COLO668 (cell line): ENCODE data around the gene AQP6.

Source experiments
- DNase-seq: peaks from one replicate; lab custom pipeline; 2025; ENCODE audit not compliant: unreplicated experiment; lab: John Stamatoyannopoulos, UW

AQP6 gene

GRCh38 chr12:49955899-49956662 is 16.7 kb upstream of the AQP6 start:
- DNase-seq: no peak

GRCh38 chr12:49956663-49957569 is 15.8 kb upstream of the AQP6 start:
- DNase-seq: no peak

DNA sequence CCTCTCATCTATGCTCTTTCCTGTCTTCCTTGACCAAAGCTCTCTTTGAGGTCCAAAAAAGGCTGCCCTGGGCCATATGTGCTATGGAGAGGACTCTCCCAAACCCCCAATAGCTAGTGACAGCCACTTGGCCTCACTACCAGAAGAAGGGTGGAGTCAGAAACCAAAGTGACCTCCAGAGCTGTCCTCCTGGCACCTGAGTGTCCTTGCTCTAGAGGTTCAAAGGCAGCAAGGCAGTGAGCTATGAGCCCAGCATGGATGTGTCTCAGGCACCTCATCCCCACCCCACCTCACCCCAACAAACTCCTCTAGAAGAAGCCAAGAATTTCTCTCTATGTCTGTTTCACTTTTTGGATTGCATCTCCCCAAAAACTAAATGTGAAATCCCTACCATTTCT is 15.2 kb upstream of the AQP6 start:
- no peak for DNase-seq

- no peak for DNase-seq
Observed at GRCh38 chr12:49959685-49960473, 12.9 kb upstream of the AQP6 start.

- DNase-seq: no peak
Observed at GRCh38 chr12:49960474-49961110, 12.2 kb upstream of the AQP6 start.

DNA sequence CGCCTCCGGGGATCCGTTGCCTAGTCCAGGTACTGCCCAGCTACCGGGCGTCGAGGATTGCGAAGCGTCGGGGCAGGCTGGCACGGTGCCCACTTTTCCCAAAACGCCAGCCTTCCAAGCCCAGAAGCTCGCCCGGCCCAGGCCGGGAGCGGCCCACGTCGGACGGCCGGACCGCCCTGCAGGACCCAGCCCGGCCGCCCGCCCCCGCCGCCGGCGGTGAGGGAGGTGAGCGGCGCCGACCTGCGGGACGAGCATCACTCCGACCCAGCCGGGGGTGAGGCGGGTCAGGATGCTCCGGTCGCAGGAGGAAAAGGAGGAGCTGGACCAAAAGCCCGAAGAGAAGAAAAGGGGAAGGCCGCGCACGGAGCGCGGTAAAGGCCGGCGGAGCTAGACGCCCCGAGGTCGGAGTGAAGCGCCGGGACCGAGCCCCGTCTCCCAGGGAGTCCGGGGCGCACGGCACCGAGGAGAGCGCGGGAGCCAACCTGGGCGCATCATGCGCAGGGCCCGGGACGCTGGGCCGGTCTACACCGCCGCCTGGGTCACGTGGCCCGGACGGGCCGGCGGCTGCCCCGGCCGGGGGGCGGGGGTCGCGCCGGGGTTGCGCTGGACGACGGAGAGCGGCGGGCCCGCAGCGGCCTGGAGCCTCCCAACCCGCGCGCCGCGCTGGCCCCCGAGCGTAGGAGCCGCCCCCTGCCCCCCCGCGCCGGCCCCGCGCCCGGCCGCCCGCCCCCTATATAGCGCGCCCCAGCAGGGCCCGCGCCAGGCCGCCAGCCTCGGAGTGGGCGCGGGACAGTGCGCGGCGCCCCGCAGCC is 11.4 kb upstream of the AQP6 start, which contains the start of gene AQP5:
TSS of gene AQP5 (plus strand) at position 762 of the 812 bp plus-strand sequence. CDS start 146 bp downstream, outside the sequence.
- DNase-seq: no peak

GRCh38 chr12:49961993-49962764 is 10.6 kb upstream of the AQP6 start:
- DNase-seq: no peak

DNA sequence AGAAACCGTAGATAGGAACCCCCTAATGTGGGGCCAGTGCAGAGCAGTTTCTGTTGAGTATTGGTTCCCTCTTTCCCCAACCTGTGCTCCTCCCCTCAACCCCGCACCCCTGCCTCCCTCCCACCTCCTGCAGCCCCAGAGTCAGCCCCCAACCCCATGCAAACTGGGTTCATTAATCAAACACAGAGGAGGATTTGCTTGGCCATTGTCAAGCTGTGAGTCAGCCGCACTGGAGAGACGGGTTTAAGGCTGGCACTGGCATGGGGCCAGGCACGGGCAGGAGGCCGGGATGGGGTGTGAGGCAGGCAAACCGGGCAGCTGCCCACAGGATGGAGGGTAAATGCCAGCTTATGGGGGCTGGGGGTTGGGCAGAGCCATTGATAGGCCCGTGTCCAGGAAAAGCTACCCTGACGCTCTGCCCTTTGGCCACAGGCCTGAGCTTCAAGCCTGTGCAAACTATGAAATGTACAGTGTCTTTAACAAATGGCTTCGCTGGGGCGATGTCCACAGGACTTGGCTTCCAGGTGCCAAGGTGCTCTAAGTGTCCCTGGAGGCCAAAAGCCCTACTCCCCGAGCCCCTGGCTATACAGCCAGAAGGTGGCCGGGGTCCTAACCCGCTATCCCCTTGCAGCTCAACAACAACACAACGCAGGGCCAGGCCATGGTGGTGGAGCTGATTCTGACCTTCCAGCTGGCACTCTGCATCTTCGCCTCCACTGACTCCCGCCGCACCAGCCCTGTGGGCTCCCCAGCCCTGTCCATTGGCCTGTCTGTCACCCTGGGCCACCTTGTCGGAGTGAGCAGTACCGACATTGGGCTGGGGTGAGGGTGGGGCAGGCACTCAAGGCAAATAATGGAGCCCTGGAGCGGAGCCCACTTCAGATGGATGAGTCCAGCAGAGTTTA is 9.6 kb upstream of the AQP6 start:
- DNase-seq: peak; percentile 51

GRCh38 chr12:49963976-49964815 is 8.6 kb upstream of the AQP6 start:
- no peak for DNase-seq

DNA sequence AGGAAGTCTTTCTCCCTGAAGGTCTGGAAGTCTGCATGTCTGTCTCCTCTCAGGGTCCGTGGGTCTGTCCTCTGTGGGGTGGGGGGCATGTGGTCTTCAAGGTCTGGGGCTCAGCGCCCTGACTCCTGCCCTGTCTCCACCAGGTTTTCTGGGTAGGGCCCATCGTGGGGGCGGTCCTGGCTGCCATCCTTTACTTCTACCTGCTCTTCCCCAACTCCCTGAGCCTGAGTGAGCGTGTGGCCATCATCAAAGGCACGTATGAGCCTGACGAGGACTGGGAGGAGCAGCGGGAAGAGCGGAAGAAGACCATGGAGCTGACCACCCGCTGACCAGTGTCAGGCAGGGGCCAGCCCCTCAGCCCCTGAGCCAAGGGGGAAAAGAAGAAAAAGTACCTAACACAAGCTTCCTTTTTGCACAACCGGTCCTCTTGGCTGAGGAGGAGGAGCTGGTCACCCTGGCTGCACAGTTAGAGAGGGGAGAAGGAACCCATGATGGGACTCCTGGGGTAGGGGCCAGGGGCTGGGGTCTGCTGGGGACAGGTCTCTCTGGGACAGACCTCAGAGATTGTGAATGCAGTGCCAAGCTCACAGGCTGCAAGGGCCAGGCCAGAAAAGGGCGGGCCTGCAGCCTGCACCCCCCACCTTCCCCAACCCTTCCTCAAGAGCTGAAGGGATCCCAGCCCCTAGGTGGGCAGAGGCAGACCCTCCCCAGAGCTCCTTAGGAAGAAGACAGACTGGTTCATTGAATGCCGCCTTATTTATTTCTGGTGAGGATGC is 7.7 kb upstream of the AQP6 start:
- DNase-seq: no peak

GRCh38 chr12:49965836-49966235 is 6.9 kb upstream of the AQP6 start:
- no peak for DNase-seq

DNA sequence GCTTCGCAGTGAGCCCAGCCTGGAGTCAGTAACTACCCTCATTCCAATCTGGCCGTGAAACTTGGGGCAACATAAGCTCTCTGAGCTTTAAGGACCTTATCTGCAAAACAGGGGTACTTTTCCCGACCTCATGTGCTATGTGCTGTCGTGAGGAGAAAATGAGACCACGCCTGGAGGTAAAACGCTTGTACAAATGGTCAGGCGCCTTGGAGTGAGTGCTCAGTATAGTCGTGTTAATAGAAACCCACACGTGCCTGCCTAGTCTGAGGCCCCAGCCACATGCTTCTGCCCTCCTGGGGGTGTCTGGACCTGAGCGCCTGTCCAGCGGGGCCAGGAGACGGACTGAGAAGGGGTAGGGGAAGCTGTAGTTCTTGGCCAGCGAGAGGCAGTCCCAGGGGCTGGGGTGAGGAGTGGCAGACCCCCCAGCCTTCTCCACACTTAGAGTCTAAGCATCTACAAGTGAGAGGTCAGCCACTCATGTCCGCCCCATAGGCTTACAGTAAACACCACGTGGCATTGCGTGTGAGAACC is 6.2 kb upstream of the AQP6 start:
- no peak for DNase-seq

DNA sequence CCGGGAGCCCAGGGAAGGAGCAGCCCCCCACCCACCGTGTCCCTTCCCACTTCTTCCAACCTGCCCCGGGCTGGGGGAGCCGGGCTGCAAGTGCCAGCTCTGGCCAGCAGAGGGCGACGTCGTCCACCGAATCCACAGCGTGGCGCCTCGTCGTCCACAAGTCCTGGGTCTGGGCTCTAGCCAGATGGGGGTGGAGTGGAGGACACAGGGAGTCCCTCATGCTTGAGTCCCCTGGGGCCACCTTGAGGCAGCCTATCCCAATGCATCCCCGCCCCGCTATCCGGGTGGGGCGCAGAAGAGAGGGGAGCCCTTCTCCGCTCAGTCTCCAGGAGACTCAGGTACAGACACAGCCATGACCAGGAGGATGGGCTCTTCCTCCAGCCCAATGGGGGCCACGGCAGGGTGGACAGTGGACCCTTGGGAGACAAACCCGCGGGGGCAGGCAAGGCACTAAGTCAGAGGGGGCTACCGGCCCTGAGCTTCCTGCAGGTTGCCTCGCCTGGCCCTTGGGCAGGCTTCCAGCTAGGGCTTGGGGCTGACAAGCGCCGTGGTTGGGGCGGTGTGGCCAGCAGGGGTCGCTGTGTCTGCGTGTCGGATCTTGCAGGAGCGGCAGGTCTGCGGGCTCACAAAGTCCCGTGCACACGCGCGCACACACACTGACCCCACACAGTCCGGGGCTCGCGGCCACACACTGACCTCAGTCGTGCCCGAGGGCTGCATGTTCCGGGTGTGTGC is 5.5 kb upstream of the AQP6 start:
- DNase-seq: peak; percentile 67

- DNase-seq: no peak
Observed at GRCh38 chr12:49967777-49968250, 4.9 kb upstream of the AQP6 start.

GRCh38 chr12:49968471-49968870 is 4.3 kb upstream of the AQP6 start:
- no peak for DNase-seq
